Panc1 (cell line): ENCODE measurements around the gene MDGA2. TPM values are rescaled to one million over a fixed set of nuclear protein-coding genes. Genes with fewer than 3 reads are reported as not detected.

Experiments used
- ATAC-seq: fragments of 200-7000 bp; cut with Tn5 transposase; 2 replicates; pipeline ENCODE4 v1.9.1; 2020; ENCODE audit warnings: mild to moderate bottlenecking, moderate library complexity
- BruUV-seq: library from RNA; stranded (reverse); fragments of 400-500 nt; replicated peaks from 2 replicates; lab custom pipeline; 2021; lab: Mats Ljungman, UMichigan
- CTCF ChIA-PET: fragments of 300-600 bp; sonication (Branson Sonifier 250); formaldehyde crosslinking; loops from one replicate; lab custom pipeline; 2022; ENCODE audit warnings: antibody characterized with exemption; lab: Charles Lee
- POLR2A ChIA-PET: fragments of 300-600 bp; sonication (Branson Sonifier 250); formaldehyde crosslinking; loops from one replicate; lab custom pipeline; 2022; ENCODE audit warnings: antibody characterized with exemption; lab: Charles Lee
- DNase-seq: peaks from one replicate; pipeline ENCODE4 v3.0.0-alpha.2; 2010; ENCODE audit warnings: low read depth, low spot score
- H3K27ac ChIP-seq: 2 replicates; pipeline ENCODE4 v1.5.1; 2011; ENCODE audit warnings: mild to moderate bottlenecking, low read length, inconsistent platforms
- H3K27me3 ChIP-seq: fragments of 200-500 bp; sonication (Bioruptor generic); 2 replicates; pipeline ENCODE4 v1.6.0; 2014; ENCODE audit warnings: low read length, inconsistent platforms; ENCODE audit not compliant: control insufficient read depth, insufficient read depth
- H3K36me3 ChIP-seq: fragments of 200-500 bp; sonication (Bioruptor generic); 2 replicates; pipeline ENCODE4 v1.5.1; 2014; ENCODE audit warnings: inconsistent platforms, mild to moderate bottlenecking, low read length, moderate library complexity; ENCODE audit not compliant: control insufficient read depth, insufficient read depth
- H3K4me1 ChIP-seq: 2 replicates; pipeline ENCODE4 v1.5.1; 2011; ENCODE audit warnings: inconsistent platforms, mild to moderate bottlenecking, low read length, moderate library complexity; ENCODE audit not compliant: control insufficient read depth, insufficient read depth
- H3K4me3 ChIP-seq, 2 experiments: 2 replicates each; pipeline ENCODE4 v1.5.1; 2011 to 2012; ENCODE audit warnings: low read depth in 2 of 2, low read length in 2 of 2, mild to moderate bottlenecking in 2 of 2, inconsistent platforms in 1 of 2, moderate library complexity in 1 of 2
- H3K9me3 ChIP-seq: fragments of 200-500 bp; sonication (Bioruptor generic); 2 replicates; pipeline ENCODE4 v1.5.1; 2014; ENCODE audit warnings: low read depth, mild to moderate bottlenecking, inconsistent platforms, low read length, moderate library complexity; ENCODE audit not compliant: control insufficient read depth, insufficient read depth
- CTCF ChIP-seq: fragments of 450-650 bp; IDR thresholded peaks from 2 replicates; pipeline ENCODE4 v1.5.1; 2017; ENCODE audit warnings: mild to moderate bottlenecking
- POLR2AphosphoS5 ChIP-seq: IDR thresholded peaks from 2 replicates; pipeline ENCODE4 v1.6.1; 2012; ENCODE audit warnings: mild to moderate bottlenecking, low read depth, low read length, moderate library complexity
- REST ChIP-seq, 2 experiments: IDR thresholded peaks; 2 replicates each; pipeline ENCODE4 v1.6.1; 2011 to 2012; ENCODE audit warnings: low read depth in 2 of 2, control low read depth in 1 of 2, low read length in 1 of 2, mild to moderate bottlenecking in 1 of 2, moderate library complexity in 1 of 2; ENCODE audit not compliant: insufficient read depth in 1 of 2
- SIN3A ChIP-seq: IDR thresholded peaks from 2 replicates; pipeline ENCODE4 v1.6.1; 2012; ENCODE audit warnings: low read depth, mild to moderate bottlenecking, low read length, moderate library complexity, borderline replicate concordance; ENCODE audit not compliant: insufficient read depth
- TCF7L2 ChIP-seq: IDR thresholded peaks from 2 replicates; pipeline ENCODE4 v1.6.1; 2011; ENCODE audit warnings: mild to moderate bottlenecking, low read depth, low read length, inconsistent platforms
- in situ Hi-C: cut with HindIII; loops from 2 replicates; pipeline ENCODE4 v1.10.0; 2016; ENCODE audit warnings: low sequenced_read_pairs, low pct_unique_long_range_greater_than_20kb
- intact Hi-C: fragments of 100-400 bp; cut with micrococcal nuclease; formaldehyde crosslinking; loops from one replicate; pipeline ENCODE4 v1.10.0; 2022; ENCODE audit not compliant: unreplicated experiment
- total RNA-seq: library from RNA; stranded (reverse); gene quantifications from one replicate; pipeline ENCODE4 v1.2.1, GENCODE V29; 2021; ENCODE audit not compliant: unreplicated experiment

Gene MDGA2
- total RNA-seq, 1 experiment from 2014 or later = not detected

GRCh38 chr14:47261350-47261749 is 414.1 kb downstream of the MDGA2 start:
- no peaks in the 10 kb centered on the region for H3K4me1 ChIP-seq
- H3K36me3 ChIP-seq = no peaks in the 10 kb centered on the region
- intact Hi-C loops = no loop called here
- TF ChIP-seq POLR2AphosphoS5 (no peak), REST (IDR thresholded peaks at IDR 0.05; ENCODE audit: insufficient read depth in 1 of 2, low read depth in 2 of 2, low read length in 1 of 2) (no peak)
- no peaks in the 10 kb centered on the region for H3K27me3 ChIP-seq
- in situ Hi-C loops = no loop called here
- ChIA-PET CTCF (no interaction called here), POLR2A (no interaction called here)
- no peaks in the 10 kb centered on the region for H3K9me3 ChIP-seq
- H3K27ac ChIP-seq = no peak overlapping the region
- ATAC-seq = no peak
- H3K4me3 ChIP-seq = no peak overlapping the region
- no peak for DNase-seq
- BruUV-seq = no TSS peak

- POLR2A ChIA-PET = no interaction called here
- in situ Hi-C loops (no loop called here), intact Hi-C loops (no loop called here)
- Histone ChIP-seq H3K27ac (no peak overlapping the region), H3K9me3 (no peaks in the 10 kb centered on the region), H3K4me1 (no peaks in the 10 kb centered on the region), H3K27me3 (no peaks in the 10 kb centered on the region), H3K36me3 (no peaks in the 10 kb centered on the region), H3K4me3 (no peak overlapping the region)
- TF ChIP-seq CTCF (no peak), TCF7L2 (no peak), SIN3A (no peak), REST (IDR thresholded peaks at IDR 0.05; ENCODE audit: insufficient read depth in 1 of 2, low read depth in 2 of 2, low read length in 1 of 2) (no peak), POLR2AphosphoS5 (no peak)
- no peak for DNase-seq
- CTCF ChIA-PET = no interaction called here
- no TSS peak for BruUV-seq
- no peak for ATAC-seq
Measured at GRCh38 chr14:47259796-47260195, 415.6 kb downstream of the MDGA2 start.
